HG02571 (cell line): Measurements from ENCODE around the gene IGLON5.
A peak's percentile ranks its signal among the peaks of the same experiment; 100 is the strongest.

Experiments
- ATAC-seq: cut with Tn5 transposase; IDR thresholded peaks from one replicate; pipeline ENCODE4 v1.9.1; 2021; ENCODE audit warnings: mild to moderate bottlenecking, moderate library complexity; ENCODE audit not compliant: unreplicated experiment

Gene IGLON5

GRCh38 chr19:51361239-51361638 is 49.8 kb downstream of the IGLON5 start:
- no peak for ATAC-seq

- no peak for ATAC-seq
Measured at GRCh38 chr19:51364200-51365106, 53.0 kb downstream of the IGLON5 start.

GRCh38 chr19:51365211-51365964 is 53.9 kb downstream of the IGLON5 start:
- no peak for ATAC-seq

GRCh38 chr19:51365965-51366388 is 54.5 kb downstream of the IGLON5 start, which contains the start of gene ETFB:
ETFB (minus strand) TSS chr19:51366388; CDS start chr19:51366326, 62 bp downstream.
- no peak for ATAC-seq

- peak; percentile 50 for ATAC-seq
Measured at GRCh38 chr19:51366389-51367254, 55.2 kb downstream of the IGLON5 start.

- peak; percentile 12 for ATAC-seq
Measured at GRCh38 chr19:51367255-51367564, 55.8 kb downstream of the IGLON5 start.

GRCh38 chr19:51367565-51368365 is 56.3 kb downstream of the IGLON5 start:
- peak; percentile 65 for ATAC-seq

- ATAC-seq: no peak
Measured at GRCh38 chr19:51368366-51369282, 57.2 kb downstream of the IGLON5 start, which contains the start of gene CLDND2. CLDND2 (minus strand) TSS chr19:51369003; CDS start chr19:51368577, 426 bp downstream.

- ATAC-seq: no peak
Measured at GRCh38 chr19:51370230-51370629, 58.8 kb downstream of the IGLON5 start.

GRCh38 chr19:51371186-51371690 is 59.8 kb downstream of the IGLON5 start:
- no peak for ATAC-seq

- no peak for ATAC-seq
Measured at GRCh38 chr19:51372021-51372648, 60.7 kb downstream of the IGLON5 start.

- no peak for ATAC-seq
Measured at GRCh38 chr19:51372649-51373504, 61.4 kb downstream of the IGLON5 start, which contains the start of gene NKG7. NKG7 (minus strand) TSS chr19:51372654; CDS start chr19:51372535, 119 bp downstream.

GRCh38 chr19:51375504-51376221 is 64.2 kb downstream of the IGLON5 start:
- no peak for ATAC-seq

- ATAC-seq: no peak
Measured at GRCh38 chr19:51377422-51377821, 66.0 kb downstream of the IGLON5 start.

- ATAC-seq: no peak
Measured at GRCh38 chr19:51380379-51380778, 68.9 kb downstream of the IGLON5 start.
